Thyroid gland (tissue), 4 donors: ENCODE measurements around the gene ALDH4A1. TPM values are rescaled to one million over a fixed set of nuclear protein-coding genes. Genes with fewer than 3 reads are reported as not detected.

Source experiments
- DNase-seq, 2 donors: peaks; one replicate each; pipeline ENCODE4 v3.0.0-alpha.2; 2019
- H3K27ac ChIP-seq, 3 donors: fragments of 200-600 bp; sonication (generic); 1 replicate in 2 of 3; 2 replicates in 1 of 3; pipeline ENCODE4 v1.5.1; 2016 to 2019; ENCODE audit warnings: mild to moderate bottlenecking in 1 of 3, moderate library complexity in 1 of 3
- H3K27me3 ChIP-seq: fragments of 200-600 bp; sonication (generic); one replicate; pipeline ENCODE4 v1.5.1; 2019
- H3K36me3 ChIP-seq, 2 donors: fragments of 200-600 bp; sonication (generic); one replicate each; pipeline ENCODE4 v1.5.1; 2016 to 2019
- H3K4me1 ChIP-seq, 2 donors: fragments of 200-600 bp; sonication (generic); one replicate each; pipeline ENCODE4 v1.5.1; 2017 to 2019
- H3K4me3 ChIP-seq, 3 donors: fragments of 200-600 bp; sonication (generic); replicated peaks in 1 of 3; 1 replicate in 2 of 3; 2 replicates in 1 of 3; pipeline ENCODE4 v1.5.1; 2016; ENCODE audit warnings: mild to moderate bottlenecking in 1 of 3
- H3K9me3 ChIP-seq: fragments of 200-600 bp; sonication (generic); one replicate; pipeline ENCODE4 v1.5.1; 2017
- CTCF ChIP-seq, 6 experiments: fragments of 200-600 bp in 3 of 6; fragments of 450-650 bp in 3 of 6; sonication (generic) in 3 of 6; IDR thresholded peaks; one replicate each; pipeline ENCODE4 v1.5.1; 2016 to 2019; ENCODE audit warnings: antibody characterized with exemption in 6 of 6, mild to moderate bottlenecking in 2 of 6, inconsistent platforms in 1 of 6, moderate library complexity in 1 of 6
- POLR2A ChIP-seq, 2 donors: fragments of 450-650 bp; IDR thresholded peaks; one replicate each; pipeline ENCODE4 v1.6.1; 2017; ENCODE audit warnings: antibody characterized with exemption in 2 of 2, mild to moderate bottlenecking in 2 of 2, moderate library complexity in 1 of 2
- WGBS, 2 donors: methylation state at CpG; one replicate each; pipeline ENCODE4 v1.1.5; 2017; 5-methylcytosine and 5-hydroxymethylcytosine counted together
- intact Hi-C: fragments of 100-400 bp; cut with DNase I; formaldehyde crosslinking; loops from one replicate; pipeline ENCODE4 v1.15.1; 2023
- total RNA-seq, 4 donors: library from RNA; depleted of rRNA; stranded (reverse); fragments of >200 nt; gene quantifications; one replicate each; pipeline ENCODE4 v1.2.3, GENCODE V29; 2016

ALDH4A1 gene
- total RNA-seq, 4 donors from 2014 or later: 5.4 to 29.9 (median 18.6) TPM

GRCh38 chr1:18939398-18940302 lies 37.3 kb upstream of the ALDH4A1 start:
- peaks cover 46 to 73% of the 10 kb centered on the region in 2 donors for H3K4me1 ChIP-seq
- peak; percentile 70 to 74 for DNase-seq
- 54 to 62% methylated on average over 6 to 7 of the region's 7 CpGs for WGBS, 2 donors

GRCh38 chr1:18938707-18939070 lies 36.3 kb upstream of the ALDH4A1 start:
- intact Hi-C loops: no loop called here
- H3K36me3 ChIP-seq: no peaks in the 10 kb centered on the region
- H3K4me1 ChIP-seq: peaks cover 42 to 73% of the 10 kb centered on the region in 2 donors
- 33% methylated on average over 1 of the region's 2 CpGs; no CpG with 5 or more reads in 1 of the 2 donors for WGBS, 2 donors
- no peak for DNase-seq
- H3K27ac ChIP-seq: peak overlapping the region in 2 of 3 donors; percentile 74 to 82
- no peaks in the 10 kb centered on the region for H3K9me3 ChIP-seq
- no peak overlapping the region for H3K4me3 ChIP-seq
- no peaks in the 10 kb centered on the region for H3K27me3 ChIP-seq
- TF ChIP-seq POLR2A (IDR thresholded peaks at IDR 0.05): no peak
- no peak for TF ChIP-seq CTCF (IDR thresholded peaks at IDR 0.05)

More at GRCh38 chr1:18939398-18940302, 37.3 kb upstream of the ALDH4A1 start:
- TF ChIP-seq POLR2A (IDR thresholded peaks at IDR 0.05): no peak
- TF ChIP-seq CTCF (IDR thresholded peaks at IDR 0.05): no peak
- no peak overlapping the region for H3K4me3 ChIP-seq
- intact Hi-C loops: no loop called here
- H3K9me3 ChIP-seq: no peaks in the 10 kb centered on the region
- peak overlapping the region; percentile 52 to 82 (median 74) for H3K27ac ChIP-seq
- no peaks in the 10 kb centered on the region for H3K27me3 ChIP-seq
- no peaks in the 10 kb centered on the region for H3K36me3 ChIP-seq

- 77 to 80% methylated on average over 10 to 11 of the region's 14 CpGs for WGBS, 2 donors
- peak overlapping the region in 2 of 3 donors; percentile 74 to 82 for H3K27ac ChIP-seq
- H3K27me3 ChIP-seq: no peaks in the 10 kb centered on the region
Observed at GRCh38 chr1:18938008-18938706, 35.8 kb upstream of the ALDH4A1 start.

GRCh38 chr1:18937539-18937938 lies 35.2 kb upstream of the ALDH4A1 start:
- Histone ChIP-seq H3K9me3 (no peaks in the 10 kb centered on the region), H3K36me3 (no peaks in the 10 kb centered on the region), H3K4me3 (no peak overlapping the region), H3K27ac (peak overlapping the region in 1 of 3 donors; percentile 5), H3K27me3 (no peaks in the 10 kb centered on the region), H3K4me1 (peaks cover 51 to 81% of the 10 kb centered on the region in 2 donors)
- intact Hi-C loops: no loop called here
- no peak for TF ChIP-seq CTCF (IDR thresholded peaks at IDR 0.05)
- TF ChIP-seq POLR2A (IDR thresholded peaks at IDR 0.05): no peak
- WGBS, 2 donors: 79 to 90% methylated on average over 4 to 7 of the region's 8 CpGs
- DNase-seq: no peak

More at GRCh38 chr1:18938008-18938706, 35.8 kb upstream of the ALDH4A1 start:
- intact Hi-C loops: no loop called here
- no peak for TF ChIP-seq CTCF (IDR thresholded peaks at IDR 0.05)
- peak in 1 of 2 donors; percentile 17 for TF ChIP-seq POLR2A (IDR thresholded peaks at IDR 0.05)
- peak; percentile 84 to 87 for DNase-seq
- peaks cover 45 to 78% of the 10 kb centered on the region in 2 donors for H3K4me1 ChIP-seq
- H3K9me3 ChIP-seq: no peaks in the 10 kb centered on the region
- H3K4me3 ChIP-seq: no peak overlapping the region
- H3K36me3 ChIP-seq: no peaks in the 10 kb centered on the region
